ENCODE data around the gene CCDC68.

DNA sequence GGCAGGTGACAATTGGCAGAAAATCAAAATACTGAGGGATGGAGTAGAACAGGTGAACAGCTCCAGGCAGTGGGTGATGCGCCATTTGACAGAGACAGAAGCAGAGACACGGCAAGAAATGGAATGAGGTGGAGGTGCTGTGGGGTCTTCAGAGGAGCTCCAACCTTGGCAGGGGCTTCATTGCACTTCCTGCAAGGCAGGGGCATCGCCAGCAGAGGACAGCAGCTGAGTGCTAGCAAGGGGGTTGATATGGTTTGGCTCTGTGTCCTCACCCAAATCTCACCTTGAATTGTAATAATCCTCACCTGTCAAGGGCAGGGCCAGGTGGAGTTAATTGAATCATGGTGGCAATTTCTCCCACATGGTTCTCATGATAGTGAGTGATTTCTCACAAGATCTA, 42.8 kb downstream of the CCDC68 start:
- no peak for TF ChIP-seq CTCF (IDR thresholded peaks at IDR 0.05)
- no peak for TF ChIP-seq POLR2A (IDR thresholded peaks at IDR 0.05)
- no peak for TF ChIP-seq EP300 (IDR thresholded peaks at IDR 0.05)
